Stimulated activated CD4-positive, alpha-beta T cell treated with anti-CD3 and anti-CD28 coated beads, Interleukin-12 subunit alpha, Interleukin-12 subunit beta, amount 100 ng/mL, for 48 hours (primary cell): ENCODE results near the gene NEK8.
"Not testable (repeated sequence)": the region's sequence is repeated elsewhere in the genome, so short reads cannot be mapped to it uniquely, and the experiment has no call there.

Source experiments
- DNase-seq, 3 donors: peaks; one replicate each; pipeline ENCODE4 v3.0.0-alpha.2; 2020; ENCODE audit warnings: low read depth in 2 of 3, low spot score in 1 of 3

NEK8 gene

DNA sequence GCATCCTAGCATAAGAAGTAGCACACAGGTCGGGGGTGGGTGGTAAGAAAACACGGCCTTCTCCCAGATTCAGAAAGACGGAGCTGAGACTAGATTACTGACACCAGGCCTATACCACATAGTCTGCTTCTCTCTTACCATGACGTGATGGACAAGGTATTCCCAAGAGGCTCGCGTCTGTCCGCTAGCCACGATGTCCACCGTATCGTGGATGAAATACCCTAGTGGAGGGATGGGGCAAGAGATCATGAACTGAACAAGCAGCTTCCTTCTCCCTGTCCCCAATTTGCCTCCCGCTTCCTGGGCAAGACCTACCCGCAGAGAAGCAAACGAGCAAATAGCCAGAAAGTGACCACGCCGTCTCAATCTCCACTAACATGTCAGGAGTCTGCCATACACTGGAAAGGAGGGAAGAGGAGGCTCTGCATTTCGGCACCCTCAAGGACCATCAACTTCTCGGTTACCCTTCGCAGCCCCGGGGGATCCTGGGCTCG is 3.4 kb upstream of the NEK8 start:
- peak in 2 of 3 donors; percentile 31 to 37 for DNase-seq

GRCh38 chr17:28725660-28726225 is 2.8 kb upstream of the NEK8 start:
- peak in 2 of 3 donors; percentile 43 to 69 for DNase-seq

GRCh38 chr17:28726226-28726626 is 2.4 kb upstream of the NEK8 start, which contains the start of gene TLCD1:
Gene TLCD1, minus strand, starts transcription at chr17:28726233. Its CDS starts 136 bp downstream, at chr17:28726097.
- peak in 2 of 3 donors; percentile 65 to 74 for DNase-seq

DNA sequence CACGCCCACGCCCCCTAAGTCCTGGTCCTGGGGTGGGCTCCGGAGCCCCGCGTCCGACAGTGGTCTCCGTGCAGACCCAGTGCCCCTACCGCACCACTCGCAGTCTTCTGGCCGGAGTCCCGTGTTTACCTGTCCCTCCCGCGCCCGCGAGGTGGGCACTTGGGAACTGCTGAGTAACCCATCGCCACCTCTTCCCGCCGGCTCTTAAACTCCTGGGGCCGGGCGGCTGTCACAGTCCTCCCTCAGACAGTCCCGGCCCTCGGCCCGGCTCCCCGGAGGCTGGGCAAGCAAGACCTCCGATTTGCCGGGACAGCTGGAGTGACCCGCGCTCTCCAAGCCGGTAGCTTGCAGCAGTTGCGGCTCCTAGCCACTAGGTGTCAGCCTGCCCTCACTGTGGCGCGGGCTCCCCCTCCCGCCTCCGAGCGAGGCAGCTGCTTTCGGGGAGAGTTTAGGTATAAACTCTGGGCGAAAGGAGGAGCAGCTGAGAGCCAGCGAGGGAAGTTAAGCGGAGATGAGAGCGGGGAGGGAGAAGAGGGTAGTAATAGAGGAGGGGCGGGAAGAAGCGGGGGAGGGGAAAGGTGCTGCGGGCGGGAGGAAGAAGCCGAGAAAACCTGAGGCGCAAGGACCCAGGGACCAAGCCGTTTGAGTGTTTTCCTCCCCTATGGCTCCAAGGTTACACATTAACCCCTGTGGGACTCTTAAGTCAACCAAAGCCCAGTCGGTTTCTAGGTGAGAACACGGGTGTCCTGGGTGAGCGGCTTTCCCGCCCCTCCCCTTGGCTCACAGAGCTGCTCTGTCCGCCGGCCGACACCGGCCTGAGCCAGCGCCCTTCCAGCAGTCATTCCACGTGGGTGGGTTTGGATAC is 1.7 kb upstream of the NEK8 start:
- peak; percentile 89 to 98 (median 90) for DNase-seq

- no peak for DNase-seq
These were observed 1.4 kb downstream of the NEK8 start for GRCh38 chr17:28729950-28730330.

- DNase-seq, result no peak
These were observed 4.8 kb downstream of the NEK8 start for GRCh38 chr17:28733346-28733745.

DNA sequence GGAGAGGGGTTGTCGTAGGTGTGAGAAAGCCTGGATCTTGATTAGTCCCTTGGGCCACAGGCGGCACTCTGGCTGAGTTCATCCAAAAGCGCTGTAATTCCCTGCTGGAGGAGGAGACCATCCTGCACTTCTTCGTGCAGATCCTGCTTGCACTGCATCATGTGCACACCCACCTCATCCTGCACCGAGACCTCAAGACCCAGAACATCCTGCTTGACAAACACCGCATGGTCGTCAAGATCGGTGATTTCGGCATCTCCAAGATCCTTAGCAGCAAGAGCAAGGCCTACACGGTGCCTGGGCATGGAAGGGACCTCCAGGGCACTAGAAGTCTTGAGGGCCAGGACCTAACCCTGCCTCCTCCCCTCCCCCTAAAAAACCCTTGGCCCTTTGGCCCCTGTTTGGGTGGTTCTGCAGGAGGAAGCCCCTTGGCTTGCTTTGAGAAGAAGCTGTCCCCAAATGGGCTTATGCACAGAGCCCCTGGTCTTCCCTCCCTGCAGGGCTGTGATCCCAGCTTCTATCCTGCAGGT is 6.2 kb downstream of the NEK8 start:
- DNase-seq, result no peak

- no peak for DNase-seq
These were observed 6.7 kb downstream of the NEK8 start for GRCh38 chr17:28735242-28735722.

GRCh38 chr17:28735913-28736769 is 7.6 kb downstream of the NEK8 start:
- not testable (repeated sequence) for DNase-seq

DNA sequence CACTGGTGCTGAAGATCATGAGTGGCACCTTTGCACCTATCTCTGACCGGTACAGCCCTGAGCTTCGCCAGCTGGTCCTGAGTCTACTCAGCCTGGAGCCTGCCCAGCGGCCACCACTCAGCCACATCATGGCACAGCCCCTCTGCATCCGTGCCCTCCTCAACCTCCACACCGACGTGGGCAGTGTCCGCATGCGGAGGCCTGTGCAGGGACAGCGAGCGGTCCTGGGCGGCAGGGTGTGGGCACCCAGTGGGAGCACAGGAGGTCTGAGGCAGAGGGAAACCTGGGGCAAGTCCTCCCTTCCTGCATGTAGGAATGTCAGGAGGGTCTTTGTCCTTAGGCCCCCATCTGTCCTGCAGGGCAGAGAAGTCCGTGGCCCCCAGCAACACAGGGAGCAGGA is 8.7 kb downstream of the NEK8 start:
- DNase-seq, result no peak

GRCh38 chr17:28737770-28738679 is 9.4 kb downstream of the NEK8 start:
- no peak for DNase-seq

GRCh38 chr17:28738680-28739384 is 10.2 kb downstream of the NEK8 start:
- DNase-seq, result no peak

GRCh38 chr17:28740406-28741357 is 12.1 kb downstream of the NEK8 start:
- DNase-seq, result no peak

- no peak for DNase-seq
These were observed 13.1 kb downstream of the NEK8 start for GRCh38 chr17:28741358-28742349.

DNA sequence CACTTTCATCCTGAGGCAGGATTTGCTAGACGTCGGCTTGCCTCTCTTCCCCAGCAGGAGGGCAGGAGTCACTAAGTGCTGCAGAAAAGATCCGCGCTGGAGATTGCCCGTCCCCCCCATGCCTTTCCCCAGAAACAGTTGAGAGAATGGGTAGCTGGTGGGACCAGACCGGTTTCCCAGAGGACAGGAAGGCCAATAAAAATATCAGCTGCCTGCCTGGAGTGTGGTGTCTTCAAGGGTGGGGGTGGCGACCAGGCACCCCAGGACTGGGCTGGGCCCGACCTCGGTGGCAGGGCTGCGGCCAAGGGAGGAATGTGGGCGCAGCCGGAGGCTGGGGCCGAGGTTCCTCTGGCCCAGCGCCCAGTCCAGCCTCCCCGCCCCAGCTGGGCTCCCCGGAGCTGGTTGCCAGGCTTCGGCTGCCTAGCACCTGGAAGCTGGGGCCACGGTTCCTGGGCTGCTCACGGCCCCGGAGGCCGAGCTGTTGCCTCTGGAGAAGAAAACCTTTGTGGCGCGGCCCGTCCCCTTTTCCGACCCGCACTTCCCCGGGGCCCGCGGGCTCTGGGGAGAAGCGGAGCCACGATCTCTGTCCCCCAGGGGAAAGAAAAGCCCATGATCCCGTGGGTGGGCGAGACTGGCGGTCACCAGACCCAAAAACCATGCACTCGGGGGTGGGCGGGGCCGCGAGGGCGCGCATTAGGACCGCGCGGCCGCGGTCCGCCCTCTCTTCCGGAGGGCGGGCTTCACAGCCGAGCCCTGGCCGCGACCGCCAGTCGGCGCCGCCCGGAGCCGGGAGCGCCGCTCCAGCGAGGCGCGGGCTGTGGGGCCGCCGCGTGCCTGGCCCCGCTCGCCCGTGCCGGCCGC is 14.9 kb downstream of the NEK8 start, which contains the start of gene TRAF4:
TSS of gene TRAF4 (plus strand) at position 769 of the 861 bp plus-strand sequence. CDS start 102 bp downstream, outside the sequence.
- DNase-seq, result peak in 2 of 3 donors; percentile 52 to 83
